Thyroid gland (tissue), 4 donors: ENCODE measurements around the gene TCERG1L.

Experiments
- POLR2A ChIP-seq, 2 donors: fragments of 450-650 bp; IDR thresholded peaks; one replicate each; pipeline ENCODE4 v1.6.1; 2017; ENCODE audit warnings: antibody characterized with exemption in 2 of 2, mild to moderate bottlenecking in 2 of 2, moderate library complexity in 1 of 2
- TF ChIP-seq, protein P1 (sequence below), 6 experiments: fragments of 200-600 bp in 3 of 6; fragments of 450-650 bp in 3 of 6; sonication (generic) in 3 of 6; IDR thresholded peaks; one replicate each; pipeline ENCODE4 v1.5.1; 2016 to 2019; ENCODE audit warnings: antibody characterized with exemption in 6 of 6, mild to moderate bottlenecking in 2 of 6, inconsistent platforms in 1 of 6, moderate library complexity in 1 of 6

DNA sequence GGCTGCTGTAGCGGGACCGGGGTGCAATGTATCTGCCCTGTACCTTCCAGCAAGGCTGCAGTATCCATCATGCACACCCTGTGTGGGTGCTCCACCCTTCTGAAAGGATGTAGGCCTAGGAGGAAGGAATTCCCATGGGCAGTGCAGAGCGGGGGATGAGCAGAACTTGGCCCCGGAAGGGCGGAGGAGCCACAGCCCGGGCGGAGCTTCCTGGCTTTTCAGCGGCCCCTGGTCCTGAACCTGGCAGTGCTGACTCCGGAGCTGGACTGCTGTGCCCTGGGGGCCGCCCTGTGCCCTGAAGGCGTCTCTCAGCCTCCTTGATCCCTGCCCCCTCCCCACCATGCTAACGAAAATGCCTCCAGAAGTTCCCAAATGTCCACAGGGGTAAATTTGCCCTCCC is 175.8 kb downstream of the TCERG1L start:
- TF ChIP-seq, protein P1, sequence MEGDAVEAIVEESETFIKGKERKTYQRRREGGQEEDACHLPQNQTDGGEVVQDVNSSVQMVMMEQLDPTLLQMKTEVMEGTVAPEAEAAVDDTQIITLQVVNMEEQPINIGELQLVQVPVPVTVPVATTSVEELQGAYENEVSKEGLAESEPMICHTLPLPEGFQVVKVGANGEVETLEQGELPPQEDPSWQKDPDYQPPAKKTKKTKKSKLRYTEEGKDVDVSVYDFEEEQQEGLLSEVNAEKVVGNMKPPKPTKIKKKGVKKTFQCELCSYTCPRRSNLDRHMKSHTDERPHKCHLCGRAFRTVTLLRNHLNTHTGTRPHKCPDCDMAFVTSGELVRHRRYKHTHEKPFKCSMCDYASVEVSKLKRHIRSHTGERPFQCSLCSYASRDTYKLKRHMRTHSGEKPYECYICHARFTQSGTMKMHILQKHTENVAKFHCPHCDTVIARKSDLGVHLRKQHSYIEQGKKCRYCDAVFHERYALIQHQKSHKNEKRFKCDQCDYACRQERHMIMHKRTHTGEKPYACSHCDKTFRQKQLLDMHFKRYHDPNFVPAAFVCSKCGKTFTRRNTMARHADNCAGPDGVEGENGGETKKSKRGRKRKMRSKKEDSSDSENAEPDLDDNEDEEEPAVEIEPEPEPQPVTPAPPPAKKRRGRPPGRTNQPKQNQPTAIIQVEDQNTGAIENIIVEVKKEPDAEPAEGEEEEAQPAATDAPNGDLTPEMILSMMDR (IDR thresholded peaks at IDR 0.05), result no peak
- TF ChIP-seq POLR2A (IDR thresholded peaks at IDR 0.05), result no peak
